H9 (cell line): ENCODE data around the gene LZIC. TPM values are rescaled to one million over a fixed set of nuclear protein-coding genes. Genes with fewer than 3 reads are reported as not detected.

Experiments used
- DNase-seq: peaks from one replicate; pipeline ENCODE4 v3.0.0-alpha.2; 2017
- H2AFZ ChIP-seq: one replicate; pipeline ENCODE4 v1.6.1; 2013; ENCODE audit warnings: mild to moderate bottlenecking, low read length, control low read depth, moderate library complexity
- H2AK5ac ChIP-seq: 2 replicates; pipeline ENCODE4 v1.6.1; 2013; ENCODE audit warnings: low read length, control low read depth, mixed read lengths; ENCODE audit not compliant: insufficient read length
- H2BK120ac ChIP-seq: one replicate; pipeline ENCODE4 v1.6.1; 2013; ENCODE audit warnings: low read depth, mild to moderate bottlenecking, low read length, control low read depth, inconsistent platforms; ENCODE audit not compliant: poor library complexity, severe bottlenecking
- H2BK12ac ChIP-seq: 2 replicates; pipeline ENCODE4 v1.6.1; 2013; ENCODE audit warnings: low read length, control low read depth, mixed read lengths, low read depth; ENCODE audit not compliant: insufficient read length
- H2BK15ac ChIP-seq: 2 replicates; pipeline ENCODE4 v1.6.1; 2013; ENCODE audit warnings: low read depth, low read length, control low read depth
- H2BK20ac ChIP-seq: one replicate; pipeline ENCODE4 v1.6.1; 2013; ENCODE audit warnings: low read depth, mild to moderate bottlenecking, low read length, control low read depth, inconsistent platforms; ENCODE audit not compliant: poor library complexity, severe bottlenecking
- H2BK5ac ChIP-seq: 2 replicates; pipeline ENCODE4 v1.6.1; 2013; ENCODE audit warnings: low read length, control low read depth, mixed read lengths; ENCODE audit not compliant: insufficient read length
- H3K14ac ChIP-seq: 2 replicates; pipeline ENCODE4 v1.6.1; 2013; ENCODE audit warnings: low read length, control low read depth; ENCODE audit not compliant: insufficient read depth
- H3K18ac ChIP-seq: 2 replicates; pipeline ENCODE4 v1.6.1; 2013; ENCODE audit warnings: low read depth, mild to moderate bottlenecking, mixed read lengths, low read length, control low read depth; ENCODE audit not compliant: insufficient read length
- H3K23ac ChIP-seq: 2 replicates; pipeline ENCODE4 v1.6.1; 2013; ENCODE audit warnings: low read length, control low read depth, mixed read lengths, low read depth; ENCODE audit not compliant: insufficient read length
- H3K23me2 ChIP-seq: 2 replicates; pipeline ENCODE4 v1.6.1; 2013; ENCODE audit warnings: low read depth, mild to moderate bottlenecking, mixed read lengths, low read length, control low read depth; ENCODE audit not compliant: insufficient read length, poor library complexity, severe bottlenecking
- H3K27ac ChIP-seq: 2 replicates; pipeline ENCODE4 v1.5.1; 2013; ENCODE audit warnings: low read length, control low read depth, mixed read lengths, low read depth; ENCODE audit not compliant: insufficient read length
- H3K27me3 ChIP-seq: 2 replicates; pipeline ENCODE4 v1.6.1; 2013; ENCODE audit warnings: low read length, control low read depth, inconsistent platforms; ENCODE audit not compliant: insufficient read depth
- H3K4ac ChIP-seq: 2 replicates; pipeline ENCODE4 v1.6.1; 2013; ENCODE audit warnings: low read depth, mild to moderate bottlenecking, control low read depth, inconsistent platforms, low read length, moderate library complexity
- H3K4me1 ChIP-seq: 2 replicates; pipeline ENCODE4 v1.6.1; 2013; ENCODE audit warnings: low read length, control low read depth, inconsistent platforms; ENCODE audit not compliant: insufficient read depth
- H3K4me2 ChIP-seq: 2 replicates; pipeline ENCODE4 v1.6.1; 2013; ENCODE audit warnings: low read length, control low read depth, mixed read lengths; ENCODE audit not compliant: insufficient read length, insufficient read depth
- H3K56ac ChIP-seq: 2 replicates; pipeline ENCODE4 v1.6.1; 2013; ENCODE audit warnings: low read depth, mild to moderate bottlenecking, mixed read lengths, low read length, control low read depth; ENCODE audit not compliant: insufficient read length
- H3K79me1 ChIP-seq: 2 replicates; pipeline ENCODE4 v1.6.1; 2013; ENCODE audit warnings: low read depth, mild to moderate bottlenecking, moderate library complexity, low read length, control low read depth, inconsistent platforms; ENCODE audit not compliant: insufficient read depth, poor library complexity, severe bottlenecking
- H3K79me2 ChIP-seq: 2 replicates; pipeline ENCODE4 v1.6.1; 2013; ENCODE audit warnings: low read length, control low read depth, inconsistent platforms; ENCODE audit not compliant: insufficient read depth
- H3K9ac ChIP-seq: 2 replicates; pipeline ENCODE4 v1.6.1; 2013; ENCODE audit warnings: low read length, control low read depth, mixed read lengths; ENCODE audit not compliant: insufficient read length; ENCODE audit errors: extremely low read depth
- H3K9me3 ChIP-seq: one replicate; pipeline ENCODE4 v1.6.1; 2013; ENCODE audit warnings: low read depth, low read length, inconsistent platforms; ENCODE audit not compliant: control insufficient read depth
- H3T11ph ChIP-seq: one replicate; pipeline ENCODE4 v1.6.1; 2013; ENCODE audit warnings: mild to moderate bottlenecking, low read length, control low read depth, inconsistent platforms
- H4K20me1 ChIP-seq: one replicate; pipeline ENCODE4 v1.6.1; 2013; ENCODE audit not compliant: control insufficient read depth, insufficient read length, insufficient read depth
- H4K5ac ChIP-seq: 2 replicates; pipeline ENCODE4 v1.6.1; 2013; ENCODE audit warnings: low read depth, mild to moderate bottlenecking, mixed read lengths, low read length, control low read depth; ENCODE audit not compliant: insufficient read length
- H4K8ac ChIP-seq: replicated peaks from 2 replicates; pipeline ENCODE4 v1.6.1; 2013; ENCODE audit warnings: low read length, control low read depth, mixed read lengths, low read depth; ENCODE audit not compliant: insufficient read length
- H4K91ac ChIP-seq: 2 replicates; pipeline ENCODE4 v1.6.1; 2013; ENCODE audit warnings: low read depth, mild to moderate bottlenecking, moderate library complexity, mixed read lengths, low read length, control low read depth; ENCODE audit not compliant: insufficient read length
- H3K27ac Mint-ChIP-seq, 3 experiments: 2 replicates in 2 of 3; 3 replicates in 1 of 3; pipeline ENCODE4 v1.8.0; 2020 to 2021; ENCODE audit warnings: mixed read lengths in 3 of 3, mild to moderate bottlenecking in 1 of 3, moderate library complexity in 1 of 3
- H3K27me3 Mint-ChIP-seq: 2 replicates; pipeline ENCODE4 v1.8.0; 2021; ENCODE audit warnings: low read depth, mild to moderate bottlenecking, moderate library complexity, mixed read lengths
- H3K36me3 Mint-ChIP-seq, 3 experiments: 2 replicates in 2 of 3; 3 replicates in 1 of 3; pipeline ENCODE4 v1.8.0; 2020 to 2021; ENCODE audit warnings: low read depth in 3 of 3, mixed read lengths in 3 of 3; ENCODE audit not compliant: insufficient read depth in 1 of 3
- H3K4me1 Mint-ChIP-seq, 2 experiments: 2 replicates each; pipeline ENCODE4 v1.8.0; 2020; ENCODE audit warnings: mixed read lengths in 2 of 2
- H3K4me3 Mint-ChIP-seq, 2 experiments: 2 replicates in 1 of 2; 3 replicates in 1 of 2; pipeline ENCODE4 v1.8.0; 2020 to 2021; ENCODE audit warnings: mild to moderate bottlenecking in 2 of 2, mixed read lengths in 2 of 2, moderate library complexity in 1 of 2
- H3K9me3 Mint-ChIP-seq, 2 experiments: 2 replicates in 1 of 2; 3 replicates in 1 of 2; pipeline ENCODE4 v1.8.0; 2020; ENCODE audit warnings: mild to moderate bottlenecking in 2 of 2, mixed read lengths in 2 of 2, moderate library complexity in 1 of 2
- CTCF ChIP-seq: fragments of 200-600 bp; sonication (generic); conservative IDR thresholded peaks from 3 replicates; pipeline ENCODE4 v1.8.0; 2021; ENCODE audit warnings: antibody characterized with exemption, mild to moderate bottlenecking
- WGBS: extraction: QIAGEN DNeasy Blood & Tissue Kit; methylation state at CpG from one replicate; pipeline ENCODE4 v1.1.7; 2013; ENCODE audit warnings: missing lambda C conversion rate, low lambda C conversion rate, mixed read lengths; ENCODE audit not compliant: insufficient read length; ENCODE audit errors: extremely low coverage; 5-methylcytosine and 5-hydroxymethylcytosine counted together
- total RNA-seq: library from RNA; stranded (reverse); gene quantifications from 2 replicates; pipeline ENCODE4 v1.2.1, GENCODE V29; 2021

Gene LZIC
- total RNA-seq, 1 experiment from 2014 or later = 22.9 TPM

GRCh38 chr1:9907441-9907840 lies 35.8 kb downstream of the LZIC start:
- H3K27ac ChIP-seq = no peak overlapping the region
- H3K18ac ChIP-seq = no peak overlapping the region
- 0 out of 2 replicates have a peak, but pooled peaks cover 2% of the 10 kb centered on the region for H3K4me1 ChIP-seq
- H3K79me2 ChIP-seq = peaks cover 3% of the 10 kb centered on the region; the same call in 1 of the 2 replicates
- H3K14ac ChIP-seq = no peak overlapping the region
- TF ChIP-seq CTCF = no peak
- no peak overlapping the region for H2AFZ ChIP-seq
- no CpG with 5 or more reads among the region's 5 CpGs for WGBS
- H3K4ac ChIP-seq = no peak overlapping the region
- H4K20me1 ChIP-seq = no peaks in the 10 kb centered on the region
- H2BK5ac ChIP-seq = no peak overlapping the region
- H3K27me3 ChIP-seq = no peaks in the 10 kb centered on the region
- H4K8ac ChIP-seq = no peak overlapping the region
- no peak overlapping the region for H3K4me2 ChIP-seq
- H3K79me1 ChIP-seq = no peaks in the 10 kb centered on the region
- H3K36me3 Mint-ChIP-seq = no peaks in the 10 kb centered on the region; a peak in 1 of 7 replicates
- H3K27ac Mint-ChIP-seq = peak overlapping the region; percentile 7 to 17 (median 8); a peak in 3 of 7 replicates
- H2AK5ac ChIP-seq = no peak overlapping the region
- H3K4me3 Mint-ChIP-seq = peak overlapping the region in 1 of 2 experiments; percentile 39; a peak in 3 of 5 replicates
- H3K9ac ChIP-seq = no peak overlapping the region
- no peaks in the 10 kb centered on the region for H3K9me3 ChIP-seq
- H2BK15ac ChIP-seq = no peak overlapping the region
- DNase-seq = no peak
- H4K5ac ChIP-seq = no peak overlapping the region
- no peak overlapping the region for H3K23ac ChIP-seq
- no peak overlapping the region for H4K91ac ChIP-seq
- H3T11ph ChIP-seq = no peak overlapping the region
- H2BK20ac ChIP-seq = no peak overlapping the region
- H3K56ac ChIP-seq = no peak overlapping the region
- no peaks in the 10 kb centered on the region for H3K9me3 Mint-ChIP-seq
- no peak overlapping the region for H2BK12ac ChIP-seq
- H3K23me2 ChIP-seq = peaks cover 12% of the 10 kb centered on the region
- no peaks in the 10 kb centered on the region; the same call in 1 of the 2 replicates for H3K27me3 Mint-ChIP-seq
- H3K4me1 Mint-ChIP-seq = peaks cover 25 to 36% of the 10 kb centered on the region in 2 experiments
- no peak overlapping the region for H2BK120ac ChIP-seq
